HG03108 (cell line): ENCODE measurements around the gene TNS3.

Experiments used
- ATAC-seq: cut with Tn5 transposase; IDR thresholded peaks from one replicate; pipeline ENCODE4 v1.9.1; 2021; ENCODE audit warnings: moderate library complexity; ENCODE audit not compliant: unreplicated experiment

Gene TNS3

GRCh38 chr7:47526466-47526865 lies 55.4 kb downstream of the TNS3 start:
- ATAC-seq: no peak

GRCh38 chr7:47525066-47525623 lies 56.8 kb downstream of the TNS3 start:
- no peak for ATAC-seq

GRCh38 chr7:47523401-47523800 lies 58.5 kb downstream of the TNS3 start:
- no peak for ATAC-seq

- no peak for ATAC-seq
Observed at GRCh38 chr7:47521816-47522561, 59.9 kb downstream of the TNS3 start.

- no peak for ATAC-seq
Observed at GRCh38 chr7:47521011-47521795, 60.7 kb downstream of the TNS3 start.

- no peak for ATAC-seq
Observed at GRCh38 chr7:47520406-47520805, 61.5 kb downstream of the TNS3 start.

GRCh38 chr7:47518827-47519226 lies 63.1 kb downstream of the TNS3 start:
- ATAC-seq: no peak

GRCh38 chr7:47517821-47518480 lies 64.0 kb downstream of the TNS3 start:
- ATAC-seq: no peak

- no peak for ATAC-seq
Observed at GRCh38 chr7:47516985-47517600, 64.8 kb downstream of the TNS3 start.

- ATAC-seq: no peak
Observed at GRCh38 chr7:47516386-47516785, 65.5 kb downstream of the TNS3 start.

- no peak for ATAC-seq
Observed at GRCh38 chr7:47515305-47515834, 66.5 kb downstream of the TNS3 start.

- ATAC-seq: no peak
Observed at GRCh38 chr7:47514818-47515217, 67.1 kb downstream of the TNS3 start.

- ATAC-seq: no peak
Observed at GRCh38 chr7:47514367-47514766, 67.5 kb downstream of the TNS3 start.

- no peak for ATAC-seq
Observed at GRCh38 chr7:47513741-47514241, 68.1 kb downstream of the TNS3 start.

- no peak for ATAC-seq
Observed at GRCh38 chr7:47512481-47513176, 69.3 kb downstream of the TNS3 start.

GRCh38 chr7:47511699-47512370 lies 70.1 kb downstream of the TNS3 start:
- ATAC-seq: no peak

- no peak for ATAC-seq
Observed at GRCh38 chr7:47510786-47511185, 71.1 kb downstream of the TNS3 start.

- no peak for ATAC-seq
Observed at GRCh38 chr7:47510192-47510591, 71.7 kb downstream of the TNS3 start.

GRCh38 chr7:47509571-47509970 lies 72.3 kb downstream of the TNS3 start:
- no peak for ATAC-seq
